GM21786 (cell line): Measurements from ENCODE around the gene DLGAP5.

Source experiments
- ATAC-seq: cut with Tn5 transposase; IDR thresholded peaks from one replicate; pipeline ENCODE4 v1.9.1; 2021; ENCODE audit not compliant: unreplicated experiment

The DLGAP5 gene

GRCh38 chr14:55129428-55130195 is 61.8 kb downstream of the DLGAP5 start:
- peak; percentile 52 for ATAC-seq

GRCh38 chr14:55129086-55129427 is 62.3 kb downstream of the DLGAP5 start, which contains the start of gene LGALS3:
Gene LGALS3 (plus strand): TSS chr14:55129252. CDS start chr14:55137374, 8,122 bp downstream.
- ATAC-seq = peak; percentile 56

GRCh38 chr14:55128386-55129085 is 62.8 kb downstream of the DLGAP5 start:
- no peak for ATAC-seq

GRCh38 chr14:55127460-55127951 is 63.9 kb downstream of the DLGAP5 start:
- no peak for ATAC-seq

DNA sequence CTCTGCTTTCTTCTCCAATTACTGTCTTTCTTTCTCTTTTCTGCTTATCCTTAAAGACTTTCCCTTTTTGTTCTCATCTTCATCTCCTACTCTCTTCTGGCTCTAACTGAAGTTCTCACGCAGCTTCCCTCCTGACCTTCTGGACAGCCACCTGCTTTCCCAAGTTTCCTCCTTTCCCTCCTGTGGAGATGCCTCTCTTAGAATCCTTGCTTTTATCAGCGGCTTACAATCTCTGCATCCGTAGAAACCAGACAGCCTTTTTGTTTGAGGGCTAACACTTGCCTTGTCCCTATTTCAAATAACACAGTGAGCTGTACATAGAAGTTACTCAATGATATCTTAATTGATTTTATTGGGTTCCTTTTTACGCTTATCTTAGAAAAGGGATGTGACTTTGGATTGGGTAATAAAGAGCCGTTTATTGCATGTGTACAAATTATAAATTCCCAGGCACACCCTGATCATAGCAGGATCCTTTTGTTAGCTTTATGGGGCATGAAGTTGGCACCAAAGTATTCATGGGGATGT is 64.4 kb downstream of the DLGAP5 start:
- no peak for ATAC-seq

DNA sequence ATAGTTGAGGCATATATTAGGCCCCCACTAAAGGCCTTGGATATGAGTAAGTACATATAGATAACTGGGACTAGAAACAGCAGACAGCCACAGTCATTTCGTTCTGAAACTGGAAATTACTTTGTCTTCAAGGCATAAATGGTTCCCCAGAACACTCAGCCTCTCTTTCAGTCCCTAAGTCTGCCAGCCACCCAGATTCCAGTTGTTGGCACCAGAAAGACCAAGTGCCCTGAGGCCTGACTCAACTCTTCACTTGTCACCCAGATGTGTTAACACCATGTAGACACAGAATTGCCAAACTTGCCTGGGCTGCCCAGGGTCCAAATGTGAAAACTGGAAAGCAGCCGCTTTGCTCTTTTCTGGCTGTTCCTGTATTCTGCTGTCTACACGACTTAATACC is 65.4 kb downstream of the DLGAP5 start:
- ATAC-seq = no peak

DNA sequence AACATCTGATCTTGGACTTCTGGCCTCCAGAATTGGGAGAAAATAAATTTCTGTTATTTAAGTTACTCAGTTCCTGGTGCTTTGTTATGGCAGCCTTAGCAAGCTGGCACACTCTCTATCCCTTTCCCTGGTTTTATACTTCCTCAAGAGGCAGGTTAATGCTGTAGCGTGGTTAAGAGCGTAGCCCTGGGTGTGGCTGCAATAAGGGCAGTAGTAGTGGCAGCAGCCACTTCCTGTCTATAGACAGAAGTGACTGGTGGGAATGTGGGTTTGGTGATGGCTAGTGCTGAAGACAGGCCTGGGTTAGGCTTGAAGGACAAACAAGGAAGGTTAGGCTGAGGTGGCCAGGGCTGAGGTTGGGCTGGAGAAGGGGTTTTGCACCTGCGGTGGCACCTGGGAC is 66.0 kb downstream of the DLGAP5 start:
- no peak for ATAC-seq

DNA sequence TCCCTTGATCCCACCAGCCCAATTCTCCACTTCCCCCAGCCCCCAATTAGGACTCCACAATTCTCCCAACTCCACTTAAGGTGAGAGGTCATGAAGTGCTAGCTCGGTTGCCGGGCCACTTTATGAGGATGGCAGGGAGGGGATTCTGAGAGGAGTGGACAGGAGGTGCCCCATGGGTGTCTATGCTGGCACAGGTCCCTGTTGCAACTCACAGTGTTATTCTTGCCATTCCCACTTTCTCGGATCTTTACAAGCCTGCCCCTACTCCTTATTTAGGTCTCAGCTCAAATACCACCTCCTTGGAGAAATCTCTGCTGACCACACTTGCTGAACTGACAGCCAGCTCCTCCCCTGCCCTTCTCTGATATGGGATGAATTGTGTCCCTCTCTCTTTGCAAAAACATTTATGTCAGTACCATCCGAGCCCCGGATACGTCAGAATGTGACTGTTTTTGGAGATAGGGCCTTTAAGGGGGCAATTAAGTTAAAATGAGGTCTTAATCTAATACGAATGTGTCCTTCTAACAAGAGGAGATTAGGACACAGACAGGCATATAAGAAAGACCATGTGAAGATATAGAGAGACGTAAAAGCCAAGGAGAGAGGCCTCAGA is 66.5 kb downstream of the DLGAP5 start:
- ATAC-seq = no peak

DNA sequence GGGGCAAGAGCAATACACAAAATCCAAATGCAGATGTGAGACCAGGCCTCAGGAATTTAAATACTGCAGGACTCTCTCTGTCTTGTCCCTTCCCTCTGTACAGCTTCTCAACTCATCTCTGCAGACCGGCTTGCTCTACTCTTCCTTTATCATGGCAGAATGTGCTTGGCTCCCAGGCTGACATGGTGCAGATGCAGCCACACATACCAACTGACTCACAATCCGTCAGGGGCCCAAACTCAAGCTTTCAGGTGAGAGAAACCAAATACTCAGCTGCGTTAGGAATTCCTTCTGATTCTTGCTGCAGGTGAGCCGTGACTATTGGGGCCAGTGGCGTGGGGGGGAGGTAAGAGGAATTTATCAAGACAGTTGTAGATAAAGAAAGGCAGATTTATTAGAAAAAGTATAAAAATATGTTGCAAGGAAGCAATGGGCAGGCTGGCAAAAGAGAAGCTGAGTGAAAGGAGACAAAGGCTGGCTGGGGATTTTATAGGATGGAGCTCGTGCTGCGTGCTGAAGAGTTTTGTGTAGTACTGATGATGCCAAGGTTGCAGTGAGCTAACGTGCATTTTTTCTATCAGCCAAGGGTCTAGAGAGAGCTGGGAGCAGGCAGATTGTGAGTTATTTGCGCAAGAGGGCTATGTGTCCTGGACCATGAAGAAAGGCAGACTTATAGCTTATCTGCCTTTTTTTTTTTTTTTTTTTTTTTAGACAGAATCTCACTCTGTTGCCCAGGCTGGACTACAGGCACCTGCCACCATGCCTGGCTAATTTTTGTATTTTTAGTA is 67.3 kb downstream of the DLGAP5 start:
- ATAC-seq = no peak

GRCh38 chr14:55123101-55123500 is 68.3 kb downstream of the DLGAP5 start:
- no peak for ATAC-seq

- ATAC-seq = no peak
Measured at GRCh38 chr14:55122440-55122986, 68.9 kb downstream of the DLGAP5 start.

DNA sequence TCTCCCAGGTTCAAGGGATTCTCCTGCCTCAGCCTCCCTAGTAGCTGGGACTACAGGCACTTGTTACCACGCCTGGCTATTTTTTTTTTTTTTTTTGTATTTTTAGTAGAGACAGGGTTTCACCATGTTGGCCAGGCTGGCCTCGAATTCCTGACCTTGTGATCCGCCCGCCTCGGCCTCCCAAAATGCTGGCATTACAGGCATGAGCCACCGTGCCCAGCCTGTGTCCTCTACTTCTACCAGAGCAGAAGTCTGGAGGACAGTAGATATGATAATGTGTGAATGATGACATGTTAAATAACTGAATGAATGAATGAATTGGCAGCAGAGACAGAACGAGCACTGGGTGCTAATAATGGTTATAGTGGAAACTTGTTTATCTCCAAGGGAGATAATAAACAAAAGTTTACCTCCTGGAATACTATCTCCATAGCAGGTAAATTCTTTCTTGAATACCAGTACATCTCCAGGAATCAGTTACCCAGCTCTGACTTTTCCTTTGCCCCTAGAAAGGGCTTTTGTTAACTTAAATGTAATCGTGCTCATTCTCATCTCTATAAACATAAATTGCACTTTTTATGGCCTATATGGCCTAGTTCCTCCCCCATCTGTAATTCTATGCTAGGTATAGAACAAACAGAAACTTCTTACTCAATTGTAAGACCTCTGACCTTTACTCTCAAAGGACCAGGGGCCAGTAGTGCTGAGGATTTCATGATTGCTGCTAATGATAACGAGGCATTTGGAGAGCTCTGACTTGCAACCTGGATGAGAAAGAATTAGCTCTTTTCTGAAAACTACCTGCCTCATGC is 69.6 kb downstream of the DLGAP5 start:
- no peak for ATAC-seq

- no peak for ATAC-seq
Measured at GRCh38 chr14:55120571-55121495, 70.6 kb downstream of the DLGAP5 start.

DNA sequence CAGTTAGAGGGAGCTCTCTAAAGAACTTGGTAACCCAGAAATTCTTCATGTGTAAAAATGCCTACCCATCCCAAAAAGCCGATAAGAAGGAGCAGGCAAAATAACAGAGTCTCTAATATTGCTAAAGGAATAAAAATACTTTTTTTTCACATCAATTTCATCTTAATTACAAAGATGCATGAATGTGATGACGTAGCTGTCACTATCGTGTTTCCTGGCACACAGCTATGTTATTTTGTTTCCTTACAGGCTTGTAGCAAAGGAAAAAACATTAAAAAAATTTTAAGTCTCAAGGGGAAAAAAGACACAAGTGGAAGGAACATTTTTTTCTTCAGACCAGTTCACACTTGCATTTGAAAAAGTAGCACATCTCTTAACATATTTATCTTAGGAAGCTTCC is 72.6 kb downstream of the DLGAP5 start:
- ATAC-seq = no peak

- no peak for ATAC-seq
Measured at GRCh38 chr14:55117803-55118441, 73.5 kb downstream of the DLGAP5 start.

DNA sequence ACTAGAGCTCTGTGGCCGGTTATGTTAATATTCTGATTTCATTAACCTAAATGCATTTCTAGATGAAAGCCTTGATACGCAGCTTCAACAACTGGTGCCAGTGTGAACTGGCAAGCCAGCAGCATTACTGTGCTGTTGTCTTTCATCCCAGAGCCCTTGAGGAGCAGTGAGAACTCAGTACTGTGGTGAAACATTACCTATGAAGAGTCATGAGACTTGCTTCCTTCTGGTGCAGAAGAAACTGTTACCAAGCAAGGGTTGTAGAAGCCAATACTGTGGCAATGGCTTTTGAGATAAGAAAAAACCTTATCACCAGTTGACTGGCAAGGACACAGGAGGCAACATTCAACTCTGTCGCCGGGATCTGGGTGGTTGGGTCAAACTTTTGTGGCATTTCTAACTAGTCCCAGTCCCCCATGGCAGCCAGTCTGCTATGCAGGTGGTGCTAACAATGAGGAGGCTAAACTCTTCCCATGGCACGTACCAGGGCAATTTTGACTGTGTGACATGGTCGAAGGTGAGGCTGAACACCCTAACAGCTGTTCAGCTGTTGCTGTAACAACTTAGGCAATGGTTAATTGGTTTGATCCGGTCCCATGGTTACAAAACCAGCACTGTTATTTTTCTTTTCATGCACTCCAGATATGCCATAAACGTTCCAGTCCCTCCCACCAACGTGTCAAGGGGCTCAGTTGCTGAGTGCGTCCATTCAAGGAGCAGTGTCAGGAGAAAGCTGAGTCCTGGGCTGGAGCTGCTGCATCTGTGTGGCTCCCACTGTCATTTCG is 74.9 kb downstream of the DLGAP5 start:
- ATAC-seq = no peak

- ATAC-seq = no peak
Measured at GRCh38 chr14:55115861-55116245, 75.5 kb downstream of the DLGAP5 start.
